Rectal smooth muscle tissue (tissue), 1 donor: ENCODE data around the gene CDC20B.
"Not testable (repeated sequence)": the region's sequence is repeated elsewhere in the genome, so short reads cannot be mapped to it uniquely, and the experiment has no call there.

Experiments
- H3K27ac ChIP-seq: one replicate; pipeline ENCODE4 v1.7.0; 2013; ENCODE audit warnings: low read depth, low read length, inconsistent platforms
- H3K27me3 ChIP-seq: one replicate; pipeline ENCODE4 v1.7.0; 2013; ENCODE audit warnings: low read length; ENCODE audit not compliant: control insufficient read depth, insufficient read depth
- H3K36me3 ChIP-seq: one replicate; pipeline ENCODE4 v1.7.0; 2013; ENCODE audit warnings: low read length; ENCODE audit not compliant: control insufficient read depth, insufficient read depth
- H3K4me1 ChIP-seq: one replicate; pipeline ENCODE4 v1.7.0; 2013; ENCODE audit warnings: low read length; ENCODE audit not compliant: control insufficient read depth, insufficient read depth
- H3K4me3 ChIP-seq: one replicate; pipeline ENCODE4 v1.7.0; 2013; ENCODE audit warnings: low read length
- H3K9ac ChIP-seq: one replicate; pipeline ENCODE4 v1.7.0; 2013; ENCODE audit warnings: low read length

Gene CDC20B

GRCh38 chr5:55113327-55113726 is 59.6 kb downstream of the CDC20B start:
- no peaks in the 10 kb centered on the region for H3K4me1 ChIP-seq
- no peaks in the 10 kb centered on the region for H3K36me3 ChIP-seq
- H3K27ac ChIP-seq, result no peak overlapping the region
- H3K9ac ChIP-seq, result no peak overlapping the region
- no peaks in the 10 kb centered on the region for H3K27me3 ChIP-seq
- no peak overlapping the region for H3K4me3 ChIP-seq

GRCh38 chr5:55110217-55110616 is 62.8 kb downstream of the CDC20B start:
- Histone ChIP-seq H3K4me3 (no peak overlapping the region), H3K36me3 (no peaks in the 10 kb centered on the region), H3K4me1 (no peaks in the 10 kb centered on the region), H3K27ac (no peak overlapping the region), H3K27me3 (no peaks in the 10 kb centered on the region), H3K9ac (no peak overlapping the region)

- Histone ChIP-seq H3K4me3 (no peak overlapping the region), H3K27ac (no peak overlapping the region), H3K36me3 (no peaks in the 10 kb centered on the region), H3K4me1 (no peaks in the 10 kb centered on the region), H3K27me3 (no peaks in the 10 kb centered on the region), H3K9ac (no peak overlapping the region)
Observed at GRCh38 chr5:55108661-55109060, 64.3 kb downstream of the CDC20B start.

- not testable (repeated sequence) for H3K9ac ChIP-seq, H3K36me3 ChIP-seq, H3K4me3 ChIP-seq, H3K4me1 ChIP-seq, H3K27me3 ChIP-seq, H3K27ac ChIP-seq
Observed at GRCh38 chr5:55105976-55106375, 67.0 kb downstream of the CDC20B start.

GRCh38 chr5:55104946-55105701 is 67.9 kb downstream of the CDC20B start:
- Histone ChIP-seq H3K4me1 (no peaks in the 10 kb centered on the region), H3K9ac (no peak overlapping the region), H3K4me3 (no peak overlapping the region), H3K27ac (no peak overlapping the region), H3K27me3 (no peaks in the 10 kb centered on the region), H3K36me3 (no peaks in the 10 kb centered on the region)

- Histone ChIP-seq H3K36me3 (no peaks in the 10 kb centered on the region), H3K9ac (no peak overlapping the region), H3K27me3 (no peaks in the 10 kb centered on the region), H3K4me3 (no peak overlapping the region), H3K4me1 (no peaks in the 10 kb centered on the region), H3K27ac (no peak overlapping the region)
Observed at GRCh38 chr5:55104036-55104772, 68.8 kb downstream of the CDC20B start.

GRCh38 chr5:55102348-55102747 is 70.6 kb downstream of the CDC20B start, which contains the start of gene GZMA:
Gene GZMA (plus strand): TSS chr5:55102646. CDS start chr5:55102683, 37 bp downstream.
- Histone ChIP-seq H3K27ac (no peak within 1 kb of the TSS), H3K36me3 (no peaks in the 10 kb centered on the region), H3K4me1 (no peaks in the 10 kb centered on the region), H3K27me3 (no peaks in the 10 kb centered on the region), H3K4me3 (no peak within 1 kb of the TSS), H3K9ac (no peak within 1 kb of the TSS)

- Histone ChIP-seq H3K9ac (no peak overlapping the region), H3K4me3 (no peak overlapping the region), H3K27me3 (no peaks in the 10 kb centered on the region), H3K36me3 (no peaks in the 10 kb centered on the region), H3K4me1 (no peaks in the 10 kb centered on the region), H3K27ac (no peak overlapping the region)
Observed at GRCh38 chr5:55101556-55102276, 71.3 kb downstream of the CDC20B start.

GRCh38 chr5:55101148-55101547 is 71.8 kb downstream of the CDC20B start:
- H3K4me1 ChIP-seq, H3K36me3 ChIP-seq, H3K4me3 ChIP-seq, H3K9ac ChIP-seq, H3K27ac ChIP-seq, H3K27me3 ChIP-seq: not testable (repeated sequence)

- H3K4me1 ChIP-seq, result no peaks in the 10 kb centered on the region
- H3K27ac ChIP-seq, result no peak overlapping the region
- no peak overlapping the region for H3K4me3 ChIP-seq
- H3K27me3 ChIP-seq, result no peaks in the 10 kb centered on the region
- H3K36me3 ChIP-seq, result no peaks in the 10 kb centered on the region
- no peak overlapping the region for H3K9ac ChIP-seq
Observed at GRCh38 chr5:55096861-55097260, 76.1 kb downstream of the CDC20B start.

- H3K4me3 ChIP-seq, result no peak overlapping the region
- H3K4me1 ChIP-seq, result no peaks in the 10 kb centered on the region
- no peaks in the 10 kb centered on the region for H3K27me3 ChIP-seq
- no peak overlapping the region for H3K9ac ChIP-seq
- H3K27ac ChIP-seq, result no peak overlapping the region
- H3K36me3 ChIP-seq, result no peaks in the 10 kb centered on the region
Observed at GRCh38 chr5:55096182-55096581, 76.8 kb downstream of the CDC20B start.

GRCh38 chr5:55091011-55091410 is 82.0 kb downstream of the CDC20B start:
- H3K27me3 ChIP-seq, H3K9ac ChIP-seq, H3K36me3 ChIP-seq, H3K4me3 ChIP-seq, H3K27ac ChIP-seq, H3K4me1 ChIP-seq: not testable (repeated sequence)
